ENCODE measurements around the gene STXBP5. TPM values are rescaled to one million over a fixed set of nuclear protein-coding genes. Genes with fewer than 3 reads are reported as not detected.

Gene STXBP5
- total and polyA plus RNA-seq, 2 experiments from 2014 or later = 11.1 to 30.3 TPM

DNA sequence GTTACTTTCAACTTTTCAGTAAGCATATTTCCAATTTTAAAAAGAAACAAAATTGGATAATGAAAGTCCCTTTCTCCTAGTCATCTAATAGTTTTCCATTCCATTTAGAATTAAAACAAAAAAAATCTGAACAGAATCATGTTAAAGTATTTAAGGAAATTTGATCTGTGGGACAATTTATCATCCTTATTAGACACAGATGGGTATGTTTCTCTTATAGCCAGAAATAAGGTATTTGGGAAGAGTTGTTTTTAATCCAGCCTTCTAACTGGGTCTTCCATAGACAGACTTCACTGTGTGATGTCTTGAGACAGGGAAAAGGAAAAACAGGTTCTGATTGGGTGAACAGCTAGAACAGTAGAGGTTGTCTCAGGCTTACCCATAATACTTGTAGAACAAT is 39.5 kb upstream of the STXBP5 start:
- no peaks in the 10 kb centered on the region for H3K27me3 ChIP-seq
- no peak overlapping the region for H3K4me2 ChIP-seq
- TF ChIP-seq, protein P1, sequence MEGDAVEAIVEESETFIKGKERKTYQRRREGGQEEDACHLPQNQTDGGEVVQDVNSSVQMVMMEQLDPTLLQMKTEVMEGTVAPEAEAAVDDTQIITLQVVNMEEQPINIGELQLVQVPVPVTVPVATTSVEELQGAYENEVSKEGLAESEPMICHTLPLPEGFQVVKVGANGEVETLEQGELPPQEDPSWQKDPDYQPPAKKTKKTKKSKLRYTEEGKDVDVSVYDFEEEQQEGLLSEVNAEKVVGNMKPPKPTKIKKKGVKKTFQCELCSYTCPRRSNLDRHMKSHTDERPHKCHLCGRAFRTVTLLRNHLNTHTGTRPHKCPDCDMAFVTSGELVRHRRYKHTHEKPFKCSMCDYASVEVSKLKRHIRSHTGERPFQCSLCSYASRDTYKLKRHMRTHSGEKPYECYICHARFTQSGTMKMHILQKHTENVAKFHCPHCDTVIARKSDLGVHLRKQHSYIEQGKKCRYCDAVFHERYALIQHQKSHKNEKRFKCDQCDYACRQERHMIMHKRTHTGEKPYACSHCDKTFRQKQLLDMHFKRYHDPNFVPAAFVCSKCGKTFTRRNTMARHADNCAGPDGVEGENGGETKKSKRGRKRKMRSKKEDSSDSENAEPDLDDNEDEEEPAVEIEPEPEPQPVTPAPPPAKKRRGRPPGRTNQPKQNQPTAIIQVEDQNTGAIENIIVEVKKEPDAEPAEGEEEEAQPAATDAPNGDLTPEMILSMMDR (IDR thresholded peaks at IDR 0.05; ENCODE audit: poor library complexity) = no peak
- no peak for TF ChIP-seq EZH2 (IDR thresholded peaks at IDR 0.05; ENCODE audit: borderline replicate concordance)
- TF ChIP-seq EZH2phosphoT487 (IDR thresholded peaks at IDR 0.05; ENCODE audit: low read depth, severe bottlenecking, unreplicated experiment) = no peak

DNA sequence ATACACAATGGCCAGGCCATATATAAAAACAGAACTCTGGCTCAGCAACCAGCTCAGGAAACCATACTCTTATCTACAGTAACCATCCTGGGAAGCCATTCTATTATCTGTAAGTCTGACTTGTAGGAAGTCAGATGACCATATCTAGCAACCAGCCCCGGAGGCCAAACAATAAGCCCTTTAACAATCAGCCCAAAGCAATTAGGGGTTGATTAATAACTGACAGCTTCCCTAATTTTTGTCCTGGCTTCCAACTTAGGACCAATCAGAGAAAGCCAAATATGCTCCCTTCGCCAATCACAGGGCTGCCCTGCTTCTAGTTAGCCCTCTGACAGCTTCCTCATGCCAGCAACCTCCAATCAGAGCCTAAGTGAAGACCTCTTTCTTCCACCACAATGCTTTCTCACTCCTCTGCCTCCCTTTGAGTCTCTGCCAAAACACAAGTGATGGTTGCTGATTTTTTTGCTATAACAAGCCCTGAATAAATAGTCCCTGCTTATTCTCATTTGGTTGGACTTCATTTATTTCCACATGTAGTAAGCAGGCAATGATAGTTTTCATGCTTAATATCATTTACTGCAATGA is 37.8 kb upstream of the STXBP5 start:
- no peak for DNase-seq (ENCODE audit: low spot score)
- H3K36me3 ChIP-seq (replicated peaks; ENCODE audit: insufficient read depth, low read depth) = no peaks in the 10 kb centered on the region
- H3K79me2 ChIP-seq = no peaks in the 10 kb centered on the region
- TF ChIP-seq, protein P1 (IDR thresholded peaks at IDR 0.05; ENCODE audit: poor library complexity) = no peak
- no peak for TF ChIP-seq EZH2phosphoT487 (IDR thresholded peaks at IDR 0.05; ENCODE audit: low read depth, severe bottlenecking, unreplicated experiment)
- no peak for TF ChIP-seq EZH2 (IDR thresholded peaks at IDR 0.05; ENCODE audit: borderline replicate concordance)
- H3K4me2 ChIP-seq = no peak overlapping the region
- WGBS (ENCODE audit: low lambda C conversion rate, missing lambda C conversion rate) = 56% methylated on average over 2 of the region's 2 CpGs
- no peaks in the 10 kb centered on the region for H3K27me3 ChIP-seq
- no peak overlapping the region for H2AFZ ChIP-seq
- no peaks in the 10 kb centered on the region for H3K9me3 ChIP-seq (ENCODE audit: low read depth)
- no peak overlapping the region for H3K4me3 ChIP-seq
- no peak overlapping the region for H3K27ac ChIP-seq
- H3K9me2 ChIP-seq (replicated peaks; ENCODE audit: insufficient read depth) = no peaks in the 10 kb centered on the region
- no peaks in the 10 kb centered on the region for H3K4me1 ChIP-seq (ENCODE audit: insufficient read depth)
- no peaks in the 10 kb centered on the region for H4K20me1 ChIP-seq (ENCODE audit: insufficient read depth, poor library complexity, severe bottlenecking)

More for the DNA sequence above, 39.5 kb upstream of the STXBP5 start:
- Histone ChIP-seq H3K4me3 (no peak overlapping the region), H3K79me2 (no peaks in the 10 kb centered on the region), H3K4me1 (ENCODE audit: insufficient read depth) (no peaks in the 10 kb centered on the region), H3K27ac (no peak overlapping the region), H3K36me3 (replicated peaks; ENCODE audit: insufficient read depth, low read depth) (no peaks in the 10 kb centered on the region), H2AFZ (no peak overlapping the region), H4K20me1 (ENCODE audit: insufficient read depth, poor library complexity, severe bottlenecking) (no peaks in the 10 kb centered on the region), H3K9me2 (replicated peaks; ENCODE audit: insufficient read depth) (no peaks in the 10 kb centered on the region), H3K9me3 (ENCODE audit: low read depth) (no peaks in the 10 kb centered on the region)
- no peak for DNase-seq (ENCODE audit: low spot score)

DNA sequence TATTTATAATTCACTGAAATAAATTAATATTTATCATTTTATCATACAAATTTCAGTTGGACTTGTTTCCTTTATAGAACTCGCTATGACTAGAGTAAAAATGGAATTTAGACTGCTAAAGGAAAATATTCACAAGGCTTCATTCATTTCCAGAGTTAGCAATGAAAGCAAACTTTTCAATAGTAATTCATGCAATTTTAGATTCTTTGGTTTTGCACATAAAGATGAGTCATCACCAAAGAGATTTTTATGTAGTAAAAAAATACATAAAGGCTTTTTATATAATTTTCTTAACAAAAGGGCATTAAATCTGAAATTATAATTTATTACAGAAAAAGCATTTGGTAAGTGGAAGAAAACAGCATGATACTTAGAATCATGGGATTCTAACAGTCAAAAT is 37.2 kb upstream of the STXBP5 start:
- Histone ChIP-seq H4K20me1 (ENCODE audit: insufficient read depth, poor library complexity, severe bottlenecking) (no peaks in the 10 kb centered on the region), H3K27ac (no peak overlapping the region), H3K4me1 (ENCODE audit: insufficient read depth) (no peaks in the 10 kb centered on the region), H2AFZ (no peak overlapping the region), H3K9me3 (ENCODE audit: low read depth) (no peaks in the 10 kb centered on the region), H3K36me3 (replicated peaks; ENCODE audit: insufficient read depth, low read depth) (no peaks in the 10 kb centered on the region), H3K27me3 (no peaks in the 10 kb centered on the region), H3K4me3 (no peak overlapping the region), H3K79me2 (no peaks in the 10 kb centered on the region), H3K9me2 (replicated peaks; ENCODE audit: insufficient read depth) (no peaks in the 10 kb centered on the region), H3K4me2 (no peak overlapping the region)
- no peak for TF ChIP-seq EZH2 (IDR thresholded peaks at IDR 0.05; ENCODE audit: borderline replicate concordance)
- no peak for DNase-seq (ENCODE audit: low spot score)
- WGBS (ENCODE audit: low lambda C conversion rate, missing lambda C conversion rate) = 91% methylated on average over 1 of the region's 1 CpG

DNA sequence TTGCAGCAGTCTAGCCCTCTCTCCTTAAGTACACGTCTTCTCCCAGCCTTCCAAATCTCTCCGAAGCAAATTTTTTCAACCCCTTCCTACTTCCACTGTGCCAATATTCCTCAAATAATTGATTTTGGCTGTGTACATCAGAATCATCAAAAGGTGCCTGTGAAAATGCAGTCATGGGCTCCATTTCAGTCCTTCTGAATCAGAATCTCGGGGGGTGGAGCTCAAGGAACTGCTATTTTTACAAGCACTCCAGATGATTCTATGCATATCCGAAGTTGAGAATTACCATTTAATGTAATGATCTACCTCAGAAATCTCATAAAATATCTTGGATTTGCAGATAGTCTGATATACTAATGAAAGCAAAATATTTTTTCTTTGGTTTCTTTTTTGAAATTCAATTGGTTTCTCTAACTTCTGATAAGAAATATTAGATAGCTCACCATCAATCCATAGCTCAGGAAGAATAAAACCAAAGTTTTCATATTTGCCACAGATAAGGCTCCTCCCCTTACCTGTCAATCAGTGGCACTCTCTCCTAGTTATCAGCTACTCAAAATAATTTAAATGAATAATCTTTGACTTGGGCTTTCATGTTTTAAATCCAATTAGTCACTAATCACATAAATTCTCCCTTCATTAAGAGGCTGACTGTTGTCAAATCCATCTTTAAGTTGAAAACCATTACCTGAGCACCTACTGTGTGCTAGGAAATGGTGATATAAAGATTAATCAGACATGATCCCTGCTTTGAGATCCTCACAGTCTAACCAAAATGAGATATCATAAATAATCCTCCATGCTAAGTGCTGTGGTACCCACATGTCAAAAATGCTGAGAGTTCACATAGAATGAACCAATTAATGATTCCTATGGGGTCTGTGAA is 36.4 kb upstream of the STXBP5 start:
- no peak overlapping the region for H3K4me2 ChIP-seq
- H3K9me3 ChIP-seq (ENCODE audit: low read depth) = no peaks in the 10 kb centered on the region
- no peak overlapping the region for H2AFZ ChIP-seq
- no peaks in the 10 kb centered on the region for H3K27me3 ChIP-seq
- no peak overlapping the region for H3K27ac ChIP-seq
- WGBS (ENCODE audit: low lambda C conversion rate, missing lambda C conversion rate) = 84% methylated on average over 4 of the region's 4 CpGs
- H3K79me2 ChIP-seq = no peaks in the 10 kb centered on the region
- H3K4me1 ChIP-seq (ENCODE audit: insufficient read depth) = no peaks in the 10 kb centered on the region
- DNase-seq (ENCODE audit: low spot score) = no peak
- H3K9me2 ChIP-seq (replicated peaks; ENCODE audit: insufficient read depth) = no peaks in the 10 kb centered on the region
- TF ChIP-seq, protein P1 (IDR thresholded peaks at IDR 0.05; ENCODE audit: poor library complexity) = no peak
- TF ChIP-seq EZH2 (IDR thresholded peaks at IDR 0.05; ENCODE audit: borderline replicate concordance) (no peak), EZH2phosphoT487 (IDR thresholded peaks at IDR 0.05; ENCODE audit: low read depth, severe bottlenecking, unreplicated experiment) (no peak)
- H3K4me3 ChIP-seq = no peak overlapping the region
- no peaks in the 10 kb centered on the region for H3K36me3 ChIP-seq (replicated peaks; ENCODE audit: insufficient read depth, low read depth)
- no peaks in the 10 kb centered on the region for H4K20me1 ChIP-seq (ENCODE audit: insufficient read depth, poor library complexity, severe bottlenecking)

Measured in hepatocyte (in vitro differentiated cells).